Thoracic aorta (tissue), 2 donors: Measurements from ENCODE around the gene JUP. TPM values are rescaled to one million over a fixed set of nuclear protein-coding genes. Genes with fewer than 3 reads are reported as not detected.

Experiments
- ATAC-seq: fragments of 150-250 bp; one replicate; pipeline ENCODE4 v1.8.0; 2017; ENCODE audit warnings: low read depth; ENCODE audit not compliant: insufficient number of reproducible peaks, low FRiP score
- DNase-seq: peaks from one replicate; pipeline ENCODE4 v3.0.0-alpha.2; 2020; ENCODE audit warnings: low spot score
- H3K27ac ChIP-seq, 2 donors: fragments of 200-600 bp; sonication (generic); 1 replicate in 1 of 2; 2 replicates in 1 of 2; pipeline ENCODE4 v1.5.1; 2016; ENCODE audit warnings: mild to moderate bottlenecking in 2 of 2, moderate library complexity in 2 of 2
- H3K27me3 ChIP-seq: fragments of 200-600 bp; sonication (generic); replicated peaks from 2 replicates; pipeline ENCODE4 v1.6.0; 2016; ENCODE audit warnings: mild to moderate bottlenecking; ENCODE audit not compliant: insufficient read depth
- H3K36me3 ChIP-seq: fragments of 200-600 bp; sonication (generic); one replicate; pipeline ENCODE4 v1.5.1; 2016
- H3K4me1 ChIP-seq, 2 donors: fragments of 200-600 bp; sonication (generic); 1 replicate in 1 of 2; 2 replicates in 1 of 2; pipeline versions ENCODE4 v1.5.1 to v1.6.0; 2016; ENCODE audit warnings: low read depth in 2 of 2, mild to moderate bottlenecking in 1 of 2; ENCODE audit not compliant: control insufficient read depth in 1 of 2
- H3K4me3 ChIP-seq: fragments of 200-600 bp; sonication (generic); 2 replicates; pipeline ENCODE4 v1.5.1; 2016; ENCODE audit warnings: mild to moderate bottlenecking
- H3K9me3 ChIP-seq: fragments of 200-600 bp; sonication (generic); 2 replicates; pipeline ENCODE4 v1.5.1; 2016
- CTCF ChIP-seq: fragments of 200-600 bp; sonication (generic); IDR thresholded peaks from one replicate; pipeline ENCODE4 v1.5.1; 2019; ENCODE audit warnings: antibody characterized with exemption
- total RNA-seq, 2 donors: library from RNA; depleted of rRNA; stranded (reverse); fragments of >200 nt; gene quantifications; one replicate each; pipeline versions ENCODE4 v1.1.0 to v1.2.3, GENCODE V29; 2016

Gene JUP
- total RNA-seq, 2 donors from 2014 or later: 82.4 to 98.7 TPM

- Histone ChIP-seq H3K27me3 (no peaks in the 10 kb centered on the region), H3K36me3 (peaks cover 13% of the 10 kb centered on the region), H3K27ac (peak overlapping the region in 1 of 2 donors; percentile 7), H3K4me3 (no peak overlapping the region), H3K4me1 (peaks cover 13 to 56% of the 10 kb centered on the region in 2 donors), H3K9me3 (no peaks in the 10 kb centered on the region)
- ATAC-seq (no peak), DNase-seq (no peak)
- TF ChIP-seq CTCF: no peak
Measured at GRCh38 chr17:41775394-41776226, 10.9 kb downstream of the JUP start.

- peaks cover 13 to 54% of the 10 kb centered on the region in 2 donors for H3K4me1 ChIP-seq
- no peak overlapping the region for H3K4me3 ChIP-seq
- no peak for DNase-seq
- no peak for ATAC-seq
- H3K9me3 ChIP-seq: no peaks in the 10 kb centered on the region
- peaks cover 30% of the 10 kb centered on the region for H3K36me3 ChIP-seq
- H3K27ac ChIP-seq: no peak overlapping the region
- no peaks in the 10 kb centered on the region for H3K27me3 ChIP-seq
- TF ChIP-seq CTCF: no peak
Measured at GRCh38 chr17:41773731-41774193, 12.7 kb downstream of the JUP start.

GRCh38 chr17:41773190-41773588, 13.3 kb downstream of the JUP start:
- DNase-seq (no peak), ATAC-seq (no peak)
- no peak for TF ChIP-seq CTCF
- Histone ChIP-seq H3K4me3 (no peak overlapping the region), H3K27me3 (no peaks in the 10 kb centered on the region), H3K27ac (no peak overlapping the region), H3K4me1 (peaks cover 13 to 48% of the 10 kb centered on the region in 2 donors), H3K36me3 (peaks cover 36% of the 10 kb centered on the region), H3K9me3 (no peaks in the 10 kb centered on the region)

GRCh38 chr17:41772586-41773189, 13.8 kb downstream of the JUP start:
- Histone ChIP-seq H3K27me3 (no peaks in the 10 kb centered on the region), H3K4me1 (peaks cover 9 to 43% of the 10 kb centered on the region in 2 donors), H3K4me3 (no peak overlapping the region), H3K9me3 (no peaks in the 10 kb centered on the region), H3K36me3 (peaks cover 40% of the 10 kb centered on the region), H3K27ac (no peak overlapping the region)
- DNase-seq: no peak
- no peak for ATAC-seq
- TF ChIP-seq CTCF: no peak

- peaks cover 45% of the 10 kb centered on the region for H3K36me3 ChIP-seq
- no peak for TF ChIP-seq CTCF
- DNase-seq (no peak), ATAC-seq (no peak)
- no peaks in the 10 kb centered on the region for H3K9me3 ChIP-seq
- H3K27me3 ChIP-seq: no peaks in the 10 kb centered on the region
- peaks cover 4 to 38% of the 10 kb centered on the region in 2 donors for H3K4me1 ChIP-seq
- no peak overlapping the region for H3K27ac ChIP-seq
- no peak overlapping the region for H3K4me3 ChIP-seq
Measured at GRCh38 chr17:41772218-41772585, 14.3 kb downstream of the JUP start.
